OCI-LY1 (cell line): ENCODE measurements around the gene RAB40C.

Experiments
- H2AFZ ChIP-seq: fragments of 200-600 bp; sonication (generic), shearing (Covaris generic); 2 replicates; pipeline ENCODE4 v1.6.0; 2014; ENCODE audit warnings: antibody characterized with exemption, mild to moderate bottlenecking, low read length
- H3F3A ChIP-seq: fragments of 200-600 bp; sonication (generic), shearing (Covaris generic); 2 replicates; pipeline ENCODE4 v1.6.0; 2014; ENCODE audit warnings: mild to moderate bottlenecking, antibody characterized with exemption, low read length, moderate library complexity; ENCODE audit not compliant: insufficient read depth
- H3K27ac ChIP-seq: fragments of 200-600 bp; sonication (generic); 2 replicates; pipeline ENCODE4 v1.5.1; 2014; ENCODE audit warnings: low read length, mixed run types, mild to moderate bottlenecking, low read depth; ENCODE audit not compliant: poor library complexity, severe bottlenecking
- H3K27me3 ChIP-seq: fragments of 200-600 bp; sonication (generic); 2 replicates; pipeline ENCODE4 v1.6.0; 2014; ENCODE audit warnings: antibody characterized with exemption, mild to moderate bottlenecking, low read length, moderate library complexity; ENCODE audit not compliant: insufficient read depth
- H3K36me3 ChIP-seq: fragments of 200-600 bp; sonication (generic); 2 replicates; pipeline ENCODE4 v1.6.1; 2014; ENCODE audit warnings: mild to moderate bottlenecking, antibody characterized with exemption, low read length, moderate library complexity, mixed read lengths; ENCODE audit not compliant: insufficient read depth
- H3K4me1 ChIP-seq: fragments of 200-600 bp; sonication (generic); 2 replicates; pipeline ENCODE4 v1.5.1; 2014; ENCODE audit warnings: mild to moderate bottlenecking, low read length, moderate library complexity; ENCODE audit not compliant: insufficient read depth, severe bottlenecking
- H3K4me2 ChIP-seq: fragments of 200-600 bp; sonication (generic), shearing (Covaris generic); 2 replicates; pipeline ENCODE4 v1.6.1; 2014; ENCODE audit warnings: low read length
- H3K4me3 ChIP-seq: fragments of 200-600 bp; sonication (generic); 2 replicates; pipeline ENCODE4 v1.5.1; 2014; ENCODE audit warnings: low read length, low read depth, mild to moderate bottlenecking, mixed read lengths; ENCODE audit not compliant: poor library complexity, severe bottlenecking
- H3K79me2 ChIP-seq: fragments of 200-600 bp; shearing (Covaris generic); 2 replicates; pipeline ENCODE4 v1.6.1; 2016; ENCODE audit warnings: mixed run types, low read length, mixed read lengths; ENCODE audit not compliant: insufficient read depth
- H3K9ac ChIP-seq: fragments of 200-600 bp; sonication (generic), shearing (Covaris generic); 2 replicates; pipeline ENCODE4 v1.6.1; 2014; ENCODE audit warnings: mild to moderate bottlenecking, low read length, mixed read lengths
- H3K9me2 ChIP-seq: fragments of 200-600 bp; sonication (generic), shearing (Covaris generic); 2 replicates; pipeline ENCODE4 v1.6.1; 2014; ENCODE audit warnings: low read depth, mild to moderate bottlenecking, low read length, mixed read lengths
- H3K9me3 ChIP-seq: fragments of 200-600 bp; shearing (Covaris generic); 2 replicates; pipeline ENCODE4 v1.6.1; 2014; ENCODE audit warnings: low read length, mixed read lengths
- H4K20me1 ChIP-seq: fragments of 200-600 bp; sonication (generic), shearing (Covaris generic); 2 replicates; pipeline ENCODE4 v1.6.0; 2016; ENCODE audit warnings: mild to moderate bottlenecking, low read length; ENCODE audit not compliant: insufficient read depth
- CTCF ChIP-seq: fragments of 200-600 bp; sonication (generic), shearing (Covaris generic); IDR thresholded peaks from 2 replicates; pipeline ENCODE4 v1.5.1; 2017; ENCODE audit warnings: mild to moderate bottlenecking, antibody characterized with exemption, low read length, moderate library complexity, mixed read lengths
- EZH2 ChIP-seq: fragments of 200-600 bp; sonication (generic), shearing (Covaris generic); IDR thresholded peaks from 2 replicates; pipeline ENCODE4 v1.8.0; 2017; ENCODE audit warnings: borderline replicate concordance, mixed run types, mild to moderate bottlenecking, antibody characterized with exemption, low read length, moderate library complexity, mixed read lengths

The RAB40C gene

DNA sequence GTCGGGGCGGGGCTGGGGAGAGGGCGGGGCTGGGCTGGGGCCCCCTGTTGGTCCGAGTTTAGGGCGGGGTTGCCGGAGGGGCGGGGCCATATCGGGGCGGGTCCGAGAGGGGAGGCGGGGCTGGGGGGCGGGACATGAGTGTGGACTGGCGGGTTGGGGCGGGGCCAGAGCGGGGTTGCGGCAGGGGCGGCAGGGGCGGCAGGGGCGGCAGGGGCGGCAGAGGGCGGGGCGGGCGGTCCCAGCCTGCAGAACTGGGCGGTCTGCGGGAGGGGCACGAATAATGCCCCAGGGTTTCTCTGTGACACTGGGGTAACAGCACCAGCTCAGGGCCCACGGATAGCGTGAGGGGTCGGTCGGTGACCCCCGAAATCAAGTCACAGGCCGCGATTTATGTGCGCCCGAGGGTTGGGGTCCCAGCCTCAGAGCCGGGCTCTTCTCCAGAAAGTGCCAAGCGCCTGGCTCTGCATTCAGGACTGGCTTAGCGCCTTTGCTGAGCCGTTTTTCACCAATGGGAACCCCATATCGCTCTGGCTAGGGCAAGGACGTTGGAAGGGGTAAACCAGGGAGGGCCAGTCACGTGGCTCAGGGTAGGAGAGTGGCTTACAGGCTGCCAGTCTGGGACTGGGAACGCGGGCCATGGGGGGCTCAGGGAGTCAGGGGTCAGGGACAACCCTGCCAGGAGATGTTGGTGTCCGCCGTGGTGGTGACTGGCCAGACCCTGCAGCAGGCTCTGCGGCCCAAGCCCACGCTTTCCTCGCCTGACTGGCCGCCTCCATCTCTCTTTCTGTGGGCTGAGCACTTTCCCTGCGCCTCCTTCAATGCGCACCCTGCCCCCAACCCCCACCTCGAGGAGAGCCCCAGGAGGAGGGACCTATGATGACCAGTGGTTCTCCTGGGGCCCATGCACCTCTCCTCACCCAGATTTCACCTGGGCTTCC lies 47.5 kb downstream of the RAB40C start:
- Histone ChIP-seq H3K4me2 (peak overlapping the region; percentile 84), H3K9me2 (no peaks in the 10 kb centered on the region), H3K27ac (peak overlapping the region; percentile 7), H3K4me3 (peak overlapping the region; percentile 78), H3K36me3 (no peaks in the 10 kb centered on the region; the same call in 1 of the 2 replicates), H3K9me3 (no peaks in the 10 kb centered on the region), H3K27me3 (no peaks in the 10 kb centered on the region), H2AFZ (no peak overlapping the region), H3K4me1 (peaks cover 35% of the 10 kb centered on the region), H3K79me2 (no peaks in the 10 kb centered on the region), H3F3A (no peaks in the 10 kb centered on the region), H3K9ac (peak overlapping the region; percentile 78), H4K20me1 (no peaks in the 10 kb centered on the region)
- no peak for TF ChIP-seq EZH2

DNA sequence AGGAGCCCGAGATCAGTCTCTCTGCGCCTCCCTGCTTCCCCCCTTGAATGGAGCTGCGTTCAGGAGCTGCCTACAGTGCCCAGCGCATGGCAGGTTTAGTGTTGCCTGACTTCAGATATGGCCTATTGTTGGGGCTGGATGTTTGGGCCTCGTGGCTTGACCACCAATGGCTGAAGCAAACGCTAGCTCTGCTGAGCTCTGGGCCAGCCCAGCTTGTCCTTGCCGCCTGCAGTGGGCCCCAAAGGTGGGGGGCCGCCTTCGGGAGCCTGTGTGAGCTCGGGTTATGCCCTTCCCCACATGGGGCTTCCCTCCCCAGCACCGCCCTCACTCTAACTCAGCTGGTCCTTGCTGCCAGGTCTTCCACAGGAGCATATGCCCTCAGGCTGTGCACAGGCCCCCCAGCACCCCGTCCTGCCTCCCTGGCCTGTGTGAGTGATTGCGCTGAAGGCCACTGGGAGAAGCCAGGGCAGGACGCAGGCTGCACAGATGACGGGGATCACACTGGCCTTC lies 48.2 kb downstream of the RAB40C start:
- Histone ChIP-seq H3F3A (no peaks in the 10 kb centered on the region), H4K20me1 (no peaks in the 10 kb centered on the region), H2AFZ (no peak overlapping the region), H3K79me2 (no peaks in the 10 kb centered on the region), H3K4me1 (peaks cover 43% of the 10 kb centered on the region), H3K4me2 (no peak overlapping the region), H3K9ac (no peak overlapping the region), H3K27me3 (no peaks in the 10 kb centered on the region), H3K27ac (peak overlapping the region; percentile 7), H3K4me3 (no peak overlapping the region), H3K9me3 (no peaks in the 10 kb centered on the region), H3K9me2 (no peaks in the 10 kb centered on the region), H3K36me3 (no peaks in the 10 kb centered on the region; the same call in 1 of the 2 replicates)
- no peak for TF ChIP-seq EZH2

- no peaks in the 10 kb centered on the region for H3K9me3 ChIP-seq
- H3K4me3 ChIP-seq = no peak overlapping the region
- no peaks in the 10 kb centered on the region for H3K27me3 ChIP-seq
- H3K9ac ChIP-seq = peak overlapping the region; percentile 6; the same call in 1 of the 2 replicates
- H3K9me2 ChIP-seq = no peaks in the 10 kb centered on the region
- no peaks in the 10 kb centered on the region for H3K79me2 ChIP-seq
- 0 out of 2 replicates have a peak overlapping the region, but pooled peaks have one; percentile 13 for H3K4me2 ChIP-seq
- TF ChIP-seq EZH2 (no peak), CTCF (no peak)
- H4K20me1 ChIP-seq = no peaks in the 10 kb centered on the region
- H3K27ac ChIP-seq = peak overlapping the region; percentile 84
- peaks cover 45% of the 10 kb centered on the region for H3K4me1 ChIP-seq
- no peak overlapping the region for H2AFZ ChIP-seq
- no peaks in the 10 kb centered on the region for H3F3A ChIP-seq
- no peaks in the 10 kb centered on the region; the same call in 1 of the 2 replicates for H3K36me3 ChIP-seq
These were observed 49.0 kb downstream of the RAB40C start for GRCh38 chr16:638836-639235.

DNA sequence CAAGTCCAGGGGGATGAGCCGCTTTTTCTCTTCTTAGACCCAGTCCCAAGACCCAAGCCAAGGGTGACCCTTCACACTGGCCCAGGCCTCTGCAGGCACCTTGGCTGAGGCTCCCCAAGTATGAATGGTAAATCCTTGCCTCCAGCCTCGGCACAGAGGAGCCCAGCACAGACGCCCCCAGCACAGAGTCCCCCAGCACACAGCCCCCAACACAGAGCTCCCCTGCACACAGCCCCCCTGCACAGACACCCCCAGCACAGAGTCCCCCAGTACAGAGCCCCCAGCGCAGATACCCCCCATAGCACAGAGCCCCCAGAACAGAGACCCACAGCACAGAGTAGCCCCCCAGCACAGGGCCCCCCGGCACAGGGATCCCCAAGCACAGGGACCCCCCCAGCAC lies 50.7 kb downstream of the RAB40C start:
- peaks cover 5% of the 10 kb centered on the region; the same call in 1 of the 2 replicates for H3K36me3 ChIP-seq
- TF ChIP-seq CTCF (no peak), EZH2 (no peak)
- H4K20me1 ChIP-seq = no peaks in the 10 kb centered on the region
- H3K4me2 ChIP-seq = peak overlapping the region; percentile 82; the same call in 1 of the 2 replicates
- H3K79me2 ChIP-seq = no peaks in the 10 kb centered on the region
- H3K4me1 ChIP-seq = peaks cover 40% of the 10 kb centered on the region
- no peaks in the 10 kb centered on the region for H3K9me2 ChIP-seq
- no peaks in the 10 kb centered on the region for H3K27me3 ChIP-seq
- peak overlapping the region; percentile 80 for H3K4me3 ChIP-seq
- no peaks in the 10 kb centered on the region for H3K9me3 ChIP-seq
- H2AFZ ChIP-seq = no peak overlapping the region
- H3K27ac ChIP-seq = peak overlapping the region; percentile 20
- H3K9ac ChIP-seq = no peak overlapping the region; the same call in 1 of the 2 replicates
- no peaks in the 10 kb centered on the region for H3F3A ChIP-seq
